Activated gamma-delta T cell (primary cell): ENCODE data around the gene OPN5.
"Not testable (repeated sequence)": the region's sequence is repeated elsewhere in the genome, so short reads cannot be mapped to it uniquely, and the experiment has no call there.

Experiments
- DNase-seq: peaks from one replicate; lab custom pipeline; 2025; lab: John Stamatoyannopoulos, UW
- total RNA-seq, 2 donors: gene quantifications; one replicate each; lab custom pipeline; 2026; lab: John Stamatoyannopoulos, UW

Gene OPN5, protein sequence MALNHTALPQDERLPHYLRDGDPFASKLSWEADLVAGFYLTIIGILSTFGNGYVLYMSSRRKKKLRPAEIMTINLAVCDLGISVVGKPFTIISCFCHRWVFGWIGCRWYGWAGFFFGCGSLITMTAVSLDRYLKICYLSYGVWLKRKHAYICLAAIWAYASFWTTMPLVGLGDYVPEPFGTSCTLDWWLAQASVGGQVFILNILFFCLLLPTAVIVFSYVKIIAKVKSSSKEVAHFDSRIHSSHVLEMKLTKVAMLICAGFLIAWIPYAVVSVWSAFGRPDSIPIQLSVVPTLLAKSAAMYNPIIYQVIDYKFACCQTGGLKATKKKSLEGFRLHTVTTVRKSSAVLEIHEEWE
- 0 to 0.04 reads per million in 2 donors for total RNA-seq

DNA sequence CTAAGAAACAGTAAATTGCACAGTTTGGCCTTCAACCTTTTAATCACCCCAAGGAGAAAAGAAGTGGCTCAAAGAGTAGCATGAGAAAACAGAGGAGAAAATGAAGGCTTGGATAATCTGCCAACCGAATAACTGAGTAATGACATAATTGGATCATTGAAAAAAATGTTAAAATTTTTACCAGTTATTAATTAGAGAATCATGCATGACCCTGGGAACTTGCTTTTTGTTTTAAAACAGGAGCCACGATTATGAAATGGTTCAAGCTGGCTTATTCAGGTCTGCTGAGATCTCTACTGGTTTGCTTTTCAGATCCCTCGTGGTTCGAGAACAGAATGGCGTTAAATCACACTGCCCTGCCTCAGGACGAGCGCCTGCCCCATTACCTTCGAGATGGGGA is at the start of gene OPN5:
Gene OPN5, plus strand, starts transcription at position 301 of the 400 bp plus-strand sequence. Its CDS starts 35 bp downstream, at position 336.
- no peak for DNase-seq

DNA sequence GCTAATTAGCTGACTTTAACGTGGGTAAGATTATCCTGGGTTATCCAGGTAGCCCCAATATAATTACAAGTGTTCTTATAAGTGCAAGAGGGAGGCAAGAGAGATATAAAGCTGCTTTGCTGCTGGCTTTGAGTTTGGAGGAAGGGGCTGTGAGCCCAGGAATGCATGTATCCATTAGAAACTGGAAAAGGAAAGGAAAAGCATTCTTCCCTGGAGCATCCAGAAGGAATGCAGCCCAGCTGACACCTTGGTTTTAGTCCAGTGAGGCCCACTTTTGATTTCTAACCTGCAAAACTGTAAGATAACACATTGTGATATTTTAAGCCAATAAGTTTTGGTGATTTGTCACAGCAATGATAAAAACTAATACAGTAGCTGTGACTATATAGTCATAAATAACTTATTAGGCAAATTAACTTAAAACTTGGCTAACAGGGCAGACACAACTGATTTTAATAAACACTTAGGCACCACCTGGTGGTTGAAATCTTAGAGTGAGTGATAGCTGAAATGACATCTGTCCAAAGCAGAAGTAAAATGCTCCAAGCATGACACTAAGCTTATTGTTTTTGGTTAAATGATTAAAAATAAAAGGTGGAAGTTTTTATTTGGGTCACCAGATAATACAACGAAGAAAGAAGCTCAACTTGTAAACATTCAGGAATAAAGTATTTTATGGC is 47.8 kb upstream of the OPN5 start:
- no peak for DNase-seq

DNA sequence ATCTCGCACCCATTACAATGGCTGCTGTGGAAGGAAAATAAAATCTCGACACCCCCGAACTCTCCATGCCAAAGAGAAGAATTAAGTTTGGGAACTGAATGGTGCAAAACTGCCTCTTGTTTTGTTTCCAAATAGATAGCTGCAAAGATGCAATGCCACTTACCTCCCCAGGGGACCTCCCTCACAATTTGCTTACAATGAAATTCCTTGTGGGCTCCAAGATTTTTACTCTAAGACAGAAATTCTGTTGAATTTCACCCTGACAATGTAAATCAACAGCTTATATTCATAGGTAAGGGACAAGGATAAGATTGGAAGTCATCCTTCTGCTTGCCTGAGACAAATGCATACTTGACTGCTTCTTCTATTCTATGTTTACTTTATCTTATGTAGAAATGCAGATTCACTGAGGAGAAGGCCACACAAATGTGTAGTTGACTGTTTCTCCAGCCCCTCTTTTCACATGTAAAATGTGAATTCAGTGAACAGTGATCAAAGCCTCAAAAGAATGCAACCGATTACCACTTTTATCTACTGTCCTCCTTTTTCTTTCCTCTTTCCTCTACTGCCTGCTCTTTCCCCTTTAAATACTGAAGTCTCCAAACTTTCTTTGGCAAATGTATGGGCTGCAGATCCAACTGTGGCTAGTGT is 46.9 kb upstream of the OPN5 start:
- DNase-seq, result no peak

DNA sequence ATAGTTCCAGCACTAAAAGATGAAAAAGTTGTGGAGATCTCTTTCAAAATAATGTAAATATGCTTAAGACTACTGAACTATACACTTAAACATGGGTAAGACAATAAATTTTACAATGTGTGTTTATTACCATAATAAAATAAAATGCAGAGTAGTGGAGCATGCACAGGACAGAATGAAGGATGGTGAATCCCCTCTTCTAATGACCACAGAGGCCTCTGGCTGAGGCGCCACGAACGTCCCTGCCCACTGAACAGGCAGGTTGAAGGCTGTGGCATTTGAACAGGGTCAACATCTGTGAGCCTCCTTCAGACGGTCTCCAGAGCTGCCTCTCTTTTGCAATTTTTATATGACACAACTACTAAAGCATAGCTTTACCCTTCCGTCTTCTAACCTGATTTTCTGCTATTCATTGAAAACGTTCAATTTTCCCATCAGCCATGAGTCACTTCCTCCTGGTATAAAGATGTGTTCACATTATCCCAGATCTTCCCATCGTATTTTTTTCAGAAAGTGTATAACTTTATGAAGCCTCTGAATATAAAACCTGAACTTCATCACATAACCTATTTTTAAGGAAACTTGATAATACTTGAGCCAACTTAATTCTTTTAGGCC is 45.6 kb upstream of the OPN5 start:
- DNase-seq, result no peak

DNA sequence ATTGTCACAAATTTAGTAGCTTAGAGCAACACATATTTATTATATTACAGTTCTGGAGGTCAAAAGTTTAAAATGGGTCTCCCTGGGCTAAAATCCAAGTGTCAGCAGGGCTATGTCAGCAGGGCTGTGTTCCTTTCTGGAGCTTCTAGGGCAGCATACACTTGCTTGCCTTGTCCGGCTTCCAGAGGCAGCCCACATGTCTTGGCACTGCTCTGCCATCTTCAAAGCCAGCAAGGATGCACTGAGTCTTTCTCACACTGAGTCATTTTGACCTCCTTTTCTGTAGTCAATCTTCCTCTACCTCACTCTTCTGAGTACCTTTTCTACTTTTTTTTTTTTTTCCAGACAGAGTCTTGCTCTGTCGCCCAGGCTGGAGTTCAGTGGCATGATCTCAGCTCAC is 44.4 kb upstream of the OPN5 start:
- no peak for DNase-seq

DNA sequence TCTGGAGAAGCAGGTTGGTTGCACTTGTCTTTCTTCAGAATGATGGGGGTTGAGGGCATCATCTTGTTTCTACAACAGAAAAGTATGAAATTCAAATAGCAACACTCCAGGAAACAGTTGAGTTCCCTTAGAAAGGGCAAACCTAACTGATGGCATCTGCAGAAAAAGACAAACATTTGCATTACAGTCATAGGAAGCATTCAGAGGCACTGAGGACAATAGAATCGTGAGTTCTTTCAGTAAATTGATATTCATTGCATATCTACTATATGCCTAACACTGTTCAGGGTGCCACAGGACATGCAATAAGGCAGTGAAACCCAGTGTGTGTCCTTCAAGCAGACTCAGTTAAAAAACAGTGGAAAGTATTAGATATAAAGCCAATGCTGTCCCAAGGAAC is 41.1 kb upstream of the OPN5 start:
- DNase-seq, result no peak

DNA sequence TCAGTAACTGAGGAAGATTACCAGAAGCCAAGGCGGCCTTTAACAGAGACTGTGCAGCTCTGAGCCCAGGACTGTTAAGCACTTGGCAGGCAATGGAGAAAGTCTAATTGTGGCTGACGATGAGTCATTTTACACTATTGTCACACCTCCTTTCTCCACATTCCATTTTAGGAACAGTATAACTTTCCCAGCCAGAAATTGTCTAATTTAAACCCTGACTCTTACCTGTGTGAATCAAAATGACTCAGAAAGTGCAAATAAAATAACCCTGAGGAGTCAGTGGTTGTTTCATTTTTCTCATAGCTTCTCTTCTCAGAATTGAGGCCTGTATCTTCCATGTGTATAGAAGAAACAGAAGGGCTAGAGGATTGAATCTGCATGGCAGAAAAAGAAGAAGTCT is 40.0 kb upstream of the OPN5 start:
- no peak for DNase-seq

DNA sequence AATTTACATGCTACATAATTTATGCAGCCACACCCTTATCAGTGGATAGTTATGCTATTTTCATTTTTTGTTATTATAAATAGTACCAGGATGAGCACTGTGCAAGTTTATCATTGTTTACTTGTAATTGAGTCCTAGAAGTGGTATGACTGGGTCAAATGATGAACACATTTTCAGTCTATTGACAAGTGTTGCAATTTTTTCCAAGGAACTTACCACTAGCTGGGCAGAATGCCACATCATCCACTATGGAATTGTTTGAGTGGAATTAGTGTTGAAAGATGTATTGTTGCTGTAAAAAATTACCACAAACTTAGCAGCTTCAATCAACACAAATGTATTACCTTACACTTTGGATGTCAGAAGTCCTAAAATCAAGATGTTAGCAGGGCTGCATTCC is 38.1 kb upstream of the OPN5 start:
- DNase-seq, result no peak

DNA sequence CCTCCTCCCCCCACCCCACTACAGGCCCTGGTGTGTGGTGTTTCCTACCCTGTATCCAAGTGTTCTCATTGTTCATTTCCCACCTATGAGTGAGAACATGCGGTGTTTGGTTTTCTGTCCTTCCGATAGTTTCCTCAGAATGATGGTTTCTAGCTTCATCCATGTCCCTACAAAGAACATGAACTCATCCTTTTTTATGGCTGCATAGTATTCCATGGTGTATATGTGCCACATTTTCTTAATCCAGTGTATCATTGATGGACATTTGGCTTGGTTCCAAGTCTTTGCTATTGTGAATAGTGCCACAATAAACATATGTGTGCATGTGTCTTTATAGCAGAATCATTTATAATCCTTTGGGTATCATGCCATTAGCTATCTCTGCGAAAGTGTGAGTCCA is 36.6 kb upstream of the OPN5 start:
- DNase-seq, result not testable (repeated sequence)

DNA sequence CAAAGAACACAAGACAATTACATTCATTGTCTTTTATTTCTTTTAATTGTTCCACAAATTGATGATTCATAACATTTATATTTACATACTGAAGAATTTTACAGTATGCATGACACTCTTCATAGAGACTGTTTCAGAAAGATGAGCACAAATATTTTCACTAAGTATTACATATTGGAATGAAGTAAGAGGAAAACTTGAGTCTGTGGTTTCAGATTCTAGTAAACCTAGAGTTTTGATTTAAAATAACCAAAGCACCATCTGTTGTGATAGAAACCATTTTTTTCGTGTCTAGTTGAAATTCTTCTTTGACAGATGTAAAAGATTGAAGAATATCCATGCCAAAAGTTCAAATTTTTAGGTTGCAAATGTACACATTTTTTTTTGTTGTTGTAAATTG is 32.1 kb upstream of the OPN5 start:
- DNase-seq, result no peak

DNA sequence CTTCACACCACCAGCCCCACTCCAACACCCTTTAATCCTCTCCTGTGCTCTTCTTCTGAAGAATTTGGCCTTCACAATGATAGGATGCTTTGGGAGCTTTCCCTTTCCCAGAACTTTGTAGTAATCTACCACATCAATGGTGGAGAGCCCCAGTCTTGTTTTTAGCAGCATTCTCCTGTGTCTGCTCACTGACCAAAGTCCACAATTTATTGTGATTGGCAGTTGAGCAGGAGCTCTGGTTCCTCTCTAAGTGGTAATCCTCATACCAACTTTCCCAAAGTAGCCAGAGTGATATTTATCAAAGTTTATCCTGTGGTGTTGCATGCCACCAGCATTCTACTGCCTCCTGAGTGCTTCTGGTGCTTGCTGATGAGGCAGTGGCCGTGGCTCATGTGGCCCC is 29.0 kb upstream of the OPN5 start:
- DNase-seq, result no peak

DNA sequence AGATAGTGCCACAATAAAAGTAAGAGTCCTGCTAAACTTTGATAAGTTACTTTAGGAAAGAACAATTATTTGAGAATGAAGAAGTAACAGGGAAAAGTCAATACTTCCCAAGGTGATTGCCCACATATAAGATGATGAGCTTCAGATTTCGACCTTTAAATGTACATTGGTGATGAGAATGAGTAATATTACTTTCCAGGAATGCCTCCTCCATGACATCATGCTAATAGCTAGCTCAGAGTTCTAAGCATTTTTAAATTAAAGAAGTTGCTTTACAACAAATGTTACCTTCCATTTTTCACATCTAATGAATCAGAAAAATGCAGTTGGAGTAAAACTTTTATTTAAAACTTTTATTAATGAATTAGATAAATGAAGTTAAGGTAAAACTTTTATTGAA is 22.5 kb upstream of the OPN5 start:
- no peak for DNase-seq

DNA sequence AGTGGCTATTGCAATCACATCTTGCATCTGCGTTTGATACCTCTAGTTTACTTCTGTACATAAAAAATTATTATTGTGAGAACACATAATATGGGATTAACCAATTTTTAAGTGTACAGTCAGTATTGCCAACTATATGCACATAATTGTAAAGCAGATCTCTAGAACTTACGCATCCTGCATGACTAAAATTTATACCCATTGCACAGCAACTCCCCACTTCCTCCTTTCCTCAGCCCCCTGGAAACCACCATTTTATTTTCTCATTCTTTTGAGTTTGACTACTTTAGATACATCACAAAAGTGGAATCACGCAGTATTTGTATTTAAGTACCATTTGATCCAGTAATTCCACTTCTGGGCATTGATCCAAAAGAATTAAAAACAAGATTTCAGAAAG is 19.3 kb upstream of the OPN5 start:
- DNase-seq, result no peak

DNA sequence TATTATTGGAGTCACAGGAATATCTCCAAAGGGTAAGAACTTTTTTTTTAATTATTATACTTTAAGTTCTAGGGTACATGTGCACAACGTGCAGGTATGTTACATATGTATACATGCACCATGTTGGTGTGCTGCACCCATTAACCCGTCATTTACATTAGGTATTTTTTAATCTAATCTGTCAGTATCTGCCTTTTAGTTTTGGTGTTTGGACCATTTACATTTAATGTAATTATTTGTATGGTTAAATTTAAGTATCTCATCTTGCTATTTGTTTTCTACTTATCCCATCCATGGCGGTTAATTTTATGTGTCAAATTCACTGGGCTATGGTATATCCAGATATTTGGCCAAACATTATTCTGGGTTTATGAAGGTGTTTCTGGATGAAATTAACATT is 15.4 kb upstream of the OPN5 start:
- DNase-seq, result no peak

DNA sequence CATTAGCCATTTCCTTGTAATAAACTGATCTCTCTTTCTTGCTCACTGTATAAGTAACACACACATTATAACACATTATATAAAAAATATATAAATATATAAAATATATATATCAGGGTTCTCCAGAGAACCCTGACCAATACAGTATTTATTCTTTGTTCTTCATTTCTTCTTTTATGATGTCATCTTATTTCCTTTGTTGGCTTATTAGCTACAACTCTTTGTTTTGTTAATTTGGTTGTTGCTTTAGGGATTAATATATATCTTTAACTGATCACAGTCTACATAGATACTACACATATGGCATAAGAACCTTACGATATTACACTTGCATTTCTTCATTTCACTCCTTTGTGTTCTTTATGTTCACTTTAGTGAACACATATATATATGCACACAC is 14.7 kb upstream of the OPN5 start:
- no peak for DNase-seq

DNA sequence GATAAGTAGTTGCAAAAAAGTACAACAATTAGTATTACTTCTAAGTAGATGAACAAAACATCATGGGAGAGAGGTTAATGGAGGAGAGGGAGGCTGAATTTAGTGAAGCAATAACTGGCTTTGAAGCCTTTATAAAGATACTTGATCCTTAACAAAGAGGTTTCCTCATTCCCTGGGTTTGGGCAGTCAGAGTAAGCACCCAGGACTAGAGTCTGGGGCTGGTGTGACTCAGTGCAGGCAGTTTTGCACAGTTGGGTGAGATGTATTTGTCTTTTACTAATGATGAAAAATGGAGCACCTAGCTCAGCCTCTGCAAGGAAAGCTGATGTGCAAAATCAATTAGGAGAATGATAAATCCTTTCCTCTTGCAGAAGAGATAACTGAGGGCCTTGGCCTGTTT is 11.8 kb upstream of the OPN5 start:
- DNase-seq, result no peak

DNA sequence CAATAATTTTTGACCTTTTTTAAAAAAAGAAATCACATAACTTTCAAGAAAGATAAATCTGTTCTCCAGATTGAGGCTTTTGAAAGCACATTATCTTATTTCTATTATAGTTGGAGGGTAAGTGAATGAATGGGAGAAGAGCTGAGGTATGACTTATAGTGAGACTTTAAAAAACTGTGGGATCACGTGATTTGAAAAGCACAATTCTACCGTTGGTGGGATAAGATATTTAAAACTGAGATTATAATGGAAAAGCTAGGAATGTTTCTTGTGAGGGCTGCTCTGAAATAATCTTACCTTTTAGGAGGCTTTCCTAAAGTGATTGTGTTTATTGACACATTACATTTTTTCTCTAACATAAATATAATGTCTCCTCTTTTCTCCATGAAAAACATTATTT is 9.5 kb upstream of the OPN5 start:
- DNase-seq, result no peak

DNA sequence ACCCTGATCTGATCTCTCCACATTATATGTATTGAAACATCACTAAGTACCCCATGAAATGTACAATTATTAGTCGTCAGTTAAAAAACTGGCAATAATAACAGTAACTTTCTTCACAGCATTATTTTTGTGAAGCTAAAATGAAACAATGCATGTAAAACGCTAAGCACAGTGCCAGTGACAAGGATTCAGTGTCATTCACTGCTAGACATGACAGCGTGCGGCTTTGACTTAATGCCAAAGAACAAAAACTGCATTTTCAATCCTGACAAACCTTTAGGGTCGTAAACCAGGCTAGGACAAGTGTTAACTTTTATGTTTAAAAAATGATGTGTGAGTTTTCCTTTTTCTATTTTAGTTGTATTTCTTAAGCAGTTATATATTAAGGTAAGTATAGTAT is 8.8 kb upstream of the OPN5 start:
- DNase-seq, result no peak

DNA sequence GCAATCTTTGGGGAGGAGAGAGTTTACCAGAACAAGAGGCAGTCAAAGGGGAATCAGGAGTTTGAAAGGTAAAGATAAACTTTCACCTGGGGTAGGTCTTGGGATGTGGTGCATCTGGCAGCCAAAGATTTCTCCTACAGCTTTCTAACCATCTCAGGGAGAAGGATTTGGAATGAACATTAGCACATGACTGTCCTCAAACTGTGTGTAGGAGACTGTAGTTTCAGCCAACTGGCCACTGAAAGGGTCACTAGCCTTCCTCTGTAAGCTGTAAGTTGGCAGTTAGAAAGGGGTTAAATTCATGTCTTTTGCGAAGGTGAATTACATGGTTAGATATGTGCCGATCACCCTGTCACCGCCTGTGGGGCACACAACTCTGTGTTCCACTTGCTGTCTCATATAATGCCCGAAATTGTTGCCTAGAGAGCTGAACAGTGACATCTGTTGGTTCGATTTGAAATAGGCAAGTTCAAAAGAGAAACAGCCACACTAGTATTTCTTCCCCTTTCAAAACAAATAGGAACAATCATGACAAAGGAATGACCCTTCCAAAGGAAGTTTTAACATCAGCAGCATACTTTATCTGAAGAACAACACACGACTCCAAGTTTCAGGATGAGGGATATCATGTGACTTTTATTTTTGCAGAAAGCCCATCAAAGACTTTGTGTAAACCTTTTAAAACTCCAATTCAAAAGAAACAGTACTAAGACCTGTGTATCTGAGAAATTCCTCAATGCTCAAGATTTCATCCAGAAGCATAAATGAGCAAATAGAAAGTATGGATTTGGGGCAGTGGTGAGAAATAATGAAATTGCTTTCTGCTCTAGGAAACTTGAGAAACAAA is 1.1 kb upstream of the OPN5 start:
- no peak for DNase-seq

DNA sequence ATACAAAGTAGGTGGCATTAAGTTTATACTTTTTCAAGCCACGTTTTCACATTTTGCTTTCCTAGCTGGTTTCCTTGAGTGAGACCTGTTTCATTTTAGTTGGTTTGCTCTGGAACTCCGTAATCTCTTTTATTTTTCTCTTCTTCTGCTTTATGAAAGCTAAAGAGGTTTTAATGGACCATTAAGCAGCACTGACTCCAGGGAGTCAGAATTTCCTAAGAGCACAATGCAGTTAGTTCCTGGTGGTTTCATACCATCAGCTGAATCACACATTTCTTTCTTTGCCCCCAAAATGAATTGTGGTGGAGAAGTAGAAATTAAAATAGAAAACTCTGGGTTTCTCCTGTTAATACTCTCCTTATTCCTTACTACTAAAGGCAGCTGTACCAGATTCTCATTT is 3.4 kb downstream of the OPN5 start:
- DNase-seq, result no peak

DNA sequence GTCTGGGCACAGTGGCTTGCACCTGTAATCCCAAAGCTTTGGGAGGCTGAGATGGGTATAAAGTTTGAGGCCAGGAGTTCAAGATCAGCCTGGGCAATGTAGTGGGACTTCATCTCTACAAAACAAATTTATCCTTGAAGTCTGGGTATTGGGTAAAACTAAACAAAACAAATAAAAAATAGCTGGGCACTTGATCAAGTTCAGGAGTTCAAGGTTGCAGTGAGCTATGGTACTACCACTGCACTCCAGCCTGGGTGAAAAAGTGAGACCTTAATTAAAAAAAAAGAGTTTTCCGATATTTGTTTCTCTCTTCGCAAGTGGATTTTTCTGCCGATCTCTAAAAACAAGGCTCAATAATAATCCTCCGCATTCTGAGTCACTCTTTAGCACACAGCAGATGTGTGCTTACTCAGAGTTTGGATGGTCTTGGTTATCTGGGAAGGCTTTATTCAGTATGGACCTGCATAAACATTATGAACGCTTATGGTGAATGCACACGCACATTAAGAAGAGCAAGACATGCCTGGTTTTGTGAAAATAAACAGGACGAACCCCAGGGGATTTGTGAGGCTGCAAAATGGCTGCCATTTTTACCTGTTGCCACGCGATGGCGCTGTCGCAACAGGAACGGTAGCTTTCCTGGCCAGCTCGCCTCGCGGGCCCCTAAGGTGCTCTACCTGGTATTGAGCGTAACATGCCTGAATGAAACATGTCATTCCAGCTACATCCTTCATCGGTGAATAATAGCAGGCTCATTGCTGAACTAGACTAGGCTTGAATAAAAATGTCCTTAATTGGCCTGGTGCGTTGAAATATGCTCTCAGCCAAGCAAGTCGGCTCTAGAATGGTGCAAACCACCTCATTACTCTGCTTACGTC is 6.0 kb downstream of the OPN5 start:
- no peak for DNase-seq
